ENCODE data around the gene SPDYE9.
"Not testable (repeated sequence)": the region's sequence is repeated elsewhere in the genome, so short reads cannot be mapped to it uniquely, and the experiment has no call there.

Gene SPDYE9, protein sequence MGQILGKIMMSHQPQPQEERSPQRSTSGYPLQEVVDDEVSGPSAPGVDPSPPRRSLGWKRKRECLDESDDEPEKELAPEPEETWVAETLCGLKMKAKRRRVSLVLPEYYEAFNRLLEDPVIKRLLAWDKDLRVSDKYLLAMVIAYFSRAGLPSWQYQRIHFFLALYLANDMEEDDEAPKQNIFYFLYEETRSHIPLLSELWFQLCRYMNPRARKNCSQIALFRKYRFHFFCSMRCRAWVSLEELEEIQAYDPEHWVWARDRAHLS

DNA sequence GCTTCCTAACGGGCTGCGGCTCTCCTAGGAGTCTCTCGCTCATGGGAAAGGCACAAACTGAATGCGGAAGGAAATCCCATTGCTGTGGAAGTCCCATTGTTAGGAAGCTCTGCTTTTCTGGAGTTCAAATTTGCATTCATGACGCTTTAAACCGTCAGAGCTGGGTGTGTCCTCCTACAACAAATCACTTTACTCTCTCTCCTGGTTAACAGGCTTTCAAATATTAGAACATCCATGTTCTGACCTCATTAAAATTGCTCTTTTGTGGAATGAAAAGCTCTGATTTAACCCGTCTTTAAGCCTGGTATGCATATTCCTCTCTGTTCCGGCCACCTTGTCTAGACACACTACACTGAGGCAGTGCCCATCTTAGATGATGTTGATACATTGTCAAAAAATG, at the start of gene SPDYE9:
Gene SPDYE9 (minus strand): TSS at position 101 of the 400 bp plus-strand sequence. CDS start 1,800 bp downstream, outside the sequence.
- not testable (repeated sequence) for DNase-seq

DNA sequence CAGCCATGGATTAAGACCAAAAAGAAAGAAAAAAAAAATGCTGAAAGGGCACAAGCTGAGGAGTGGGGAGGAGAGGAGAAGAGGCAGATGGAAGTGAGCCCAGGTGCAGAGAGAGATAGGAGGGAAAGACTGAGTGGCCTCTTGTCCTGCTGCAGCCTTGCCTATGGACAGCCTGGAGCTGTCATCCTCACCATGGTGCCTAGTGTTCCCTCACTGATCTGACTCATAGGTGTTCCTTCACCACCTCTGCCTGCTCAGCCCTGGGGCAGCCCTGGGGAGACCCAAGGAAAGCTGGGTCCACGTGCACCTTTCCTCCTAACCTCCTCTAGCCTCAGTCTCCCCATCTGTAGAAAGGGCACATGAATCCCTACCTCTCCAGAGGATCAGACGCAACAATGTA, 49.0 kb upstream of the SPDYE9 start:
- DNase-seq = not testable (repeated sequence)

DNA sequence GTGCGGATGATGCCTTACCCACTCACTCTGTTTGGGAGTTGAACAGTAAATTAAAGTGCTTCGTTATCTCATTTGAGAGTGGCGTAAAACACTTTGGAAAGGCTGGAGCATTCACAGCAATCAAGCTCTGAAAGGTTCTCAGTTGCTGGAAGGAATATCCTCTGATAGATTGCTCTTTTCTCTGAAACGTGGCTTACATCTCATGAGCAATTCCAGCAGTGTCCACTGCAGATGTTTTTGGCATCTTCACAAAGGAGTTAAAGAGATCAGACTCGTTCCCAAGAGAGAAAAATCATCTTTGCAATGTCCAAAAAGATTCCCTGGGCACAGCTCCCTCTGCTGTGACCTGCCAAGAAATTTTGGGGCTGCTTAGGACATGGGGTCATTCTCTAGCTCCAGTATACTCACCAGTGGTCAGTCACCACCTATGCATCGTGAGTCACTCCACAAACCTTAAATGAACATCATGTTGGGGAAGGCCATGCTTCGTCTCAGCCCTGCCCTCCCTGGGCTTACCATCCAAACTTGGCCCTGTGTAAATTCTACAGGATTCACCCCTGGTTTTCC, 46.9 kb upstream of the SPDYE9 start:
- DNase-seq = not testable (repeated sequence)

DNA sequence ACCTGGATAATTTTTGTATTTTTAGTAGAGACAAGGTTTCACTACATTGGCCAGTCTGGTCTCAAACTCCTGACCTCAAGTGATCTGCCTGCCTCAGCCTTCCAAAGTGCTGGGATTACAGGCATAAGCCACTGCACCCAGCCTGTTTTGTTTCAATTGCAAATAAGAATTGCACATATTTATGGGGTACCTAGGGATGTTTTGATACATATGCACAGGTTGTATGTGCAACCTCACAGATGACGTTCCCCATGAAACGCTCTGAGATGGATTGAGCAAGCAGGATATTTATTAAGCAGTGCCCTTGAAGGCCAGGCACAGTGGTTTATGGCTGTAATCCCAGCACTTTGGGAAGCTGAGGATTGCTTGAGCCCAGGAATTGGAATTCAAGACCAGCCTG, 44.8 kb upstream of the SPDYE9 start:
- not testable (repeated sequence) for DNase-seq

DNA sequence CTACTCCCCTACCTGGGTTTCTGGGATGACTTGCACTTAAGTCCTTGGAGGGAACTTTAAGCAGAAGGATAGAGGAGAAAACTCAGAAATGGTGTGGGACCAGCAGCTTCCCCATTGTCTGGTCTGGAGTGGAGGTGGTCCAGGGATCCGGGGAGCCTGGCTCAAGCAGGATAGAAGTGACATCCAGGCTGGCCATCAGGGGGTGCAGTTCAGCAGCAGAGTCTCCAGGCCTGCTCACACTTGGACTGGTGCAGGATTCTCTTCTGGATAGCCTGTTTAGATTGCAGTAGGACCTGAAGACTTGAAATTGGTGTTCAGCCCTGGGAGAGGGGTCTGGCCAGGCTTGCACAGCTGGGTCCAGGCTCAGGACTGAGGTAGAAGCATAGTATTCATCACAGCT, 38.3 kb upstream of the SPDYE9 start:
- not testable (repeated sequence) for DNase-seq

DNA sequence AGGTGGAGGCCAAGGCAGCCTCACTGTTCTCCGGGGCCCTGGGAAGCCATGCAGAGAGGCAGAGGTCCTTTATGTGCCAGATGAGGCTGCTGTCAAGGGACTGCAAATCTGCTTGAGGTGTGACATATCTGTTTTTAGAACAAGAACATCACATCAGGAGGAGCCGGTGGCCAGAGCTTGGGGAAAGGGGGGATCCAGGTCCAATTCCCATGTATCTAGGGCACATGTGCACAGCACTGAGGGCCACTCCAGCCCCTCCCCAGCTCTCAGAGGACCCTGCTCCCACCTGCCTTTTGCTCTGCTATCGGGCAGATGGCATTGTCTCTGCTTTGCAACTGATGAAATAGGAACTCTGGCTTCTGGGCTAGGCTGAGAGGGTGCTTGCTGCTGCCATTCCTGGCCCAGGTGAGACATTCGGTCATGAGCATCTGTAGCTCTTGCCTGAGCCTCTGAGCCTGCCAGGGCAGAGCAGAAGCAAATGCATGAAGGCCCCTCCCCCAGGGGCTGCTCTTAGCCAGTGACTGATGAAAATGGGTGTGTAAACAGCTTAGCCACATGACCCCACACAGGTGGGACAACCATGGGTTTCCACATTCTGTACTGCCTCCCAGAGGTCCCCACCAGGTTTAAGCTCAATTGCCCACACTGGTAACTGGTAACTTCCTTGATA, 37.1 kb upstream of the SPDYE9 start:
- DNase-seq = not testable (repeated sequence)

DNA sequence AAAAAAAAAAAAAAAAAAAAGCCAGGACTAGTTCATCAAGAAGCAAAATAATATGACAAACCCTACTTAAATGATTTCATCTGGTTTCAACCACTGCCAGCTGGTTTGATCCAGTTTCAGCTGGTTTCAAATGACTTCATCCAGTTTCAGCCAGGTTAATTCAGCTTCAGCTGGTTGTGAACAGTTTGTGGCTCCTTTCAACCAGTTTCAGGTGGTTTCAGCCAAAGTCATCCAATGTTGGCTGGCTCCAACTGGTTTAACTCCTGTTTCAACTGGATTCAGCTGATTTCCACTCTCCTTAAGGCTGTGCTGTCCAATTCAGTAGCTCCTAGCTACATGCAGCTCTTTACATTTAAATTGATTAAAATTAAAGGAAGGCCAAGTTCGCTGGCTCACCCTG, 32.3 kb upstream of the SPDYE9 start:
- DNase-seq = not testable (repeated sequence)

DNA sequence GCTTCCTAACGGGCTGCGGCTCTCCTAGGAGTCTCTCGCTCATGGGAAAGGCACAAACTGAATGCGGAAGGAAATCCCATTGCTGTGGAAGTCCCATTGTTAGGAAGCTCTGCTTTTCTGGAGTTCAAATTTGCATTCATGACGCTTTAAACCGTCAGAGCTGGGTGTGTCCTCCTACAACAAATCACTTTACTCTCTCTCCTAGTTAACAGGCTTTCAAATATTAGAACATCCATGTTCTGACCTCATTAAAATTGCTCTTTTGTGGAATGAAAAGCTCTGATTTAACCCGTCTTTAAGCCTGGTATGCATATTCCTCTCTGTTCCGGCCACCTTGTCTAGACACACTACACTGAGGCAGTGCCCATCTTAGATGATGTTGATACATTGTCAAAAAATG, 28.0 kb downstream of the SPDYE9 start, which contains the start of gene SPDYE11:
Gene SPDYE11 (minus strand): TSS at position 101 of the 400 bp plus-strand sequence. CDS start 1,800 bp downstream, outside the sequence.
- not testable (repeated sequence) for DNase-seq

DNA sequence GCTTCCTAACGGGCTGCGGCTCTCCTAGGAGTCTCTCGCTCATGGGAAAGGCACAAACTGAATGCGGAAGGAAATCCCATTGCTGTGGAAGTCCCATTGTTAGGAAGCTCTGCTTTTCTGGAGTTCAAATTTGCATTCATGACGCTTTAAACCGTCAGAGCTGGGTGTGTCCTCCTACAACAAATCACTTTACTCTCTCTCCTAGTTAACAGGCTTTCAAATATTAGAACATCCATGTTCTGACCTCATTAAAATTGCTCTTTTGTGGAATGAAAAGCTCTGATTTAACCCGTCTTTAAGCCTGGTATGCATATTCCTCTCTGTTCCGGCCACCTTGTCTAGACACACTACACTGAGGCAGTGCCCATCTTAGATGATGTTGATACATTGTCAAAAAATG, 56.2 kb downstream of the SPDYE9 start, which contains the start of gene SPDYE8:
Gene SPDYE8 (minus strand): TSS at position 101 of the 400 bp plus-strand sequence. CDS start 1,800 bp downstream, outside the sequence.
- DNase-seq = not testable (repeated sequence)

Data from NCI-H2081 treated with DMSO at 0.1 percent for 48 hours (cell line).